Measurements from ENCODE around the gene MAPK12.
"Not testable (repeated sequence)": the region's sequence is repeated elsewhere in the genome, so short reads cannot be mapped to it uniquely, and the experiment has no call there.

MAPK12 gene

GRCh38 chr22:50282361-50283155 is 21.1 kb upstream of the MAPK12 start:
- DNase-seq, result no peak

DNA sequence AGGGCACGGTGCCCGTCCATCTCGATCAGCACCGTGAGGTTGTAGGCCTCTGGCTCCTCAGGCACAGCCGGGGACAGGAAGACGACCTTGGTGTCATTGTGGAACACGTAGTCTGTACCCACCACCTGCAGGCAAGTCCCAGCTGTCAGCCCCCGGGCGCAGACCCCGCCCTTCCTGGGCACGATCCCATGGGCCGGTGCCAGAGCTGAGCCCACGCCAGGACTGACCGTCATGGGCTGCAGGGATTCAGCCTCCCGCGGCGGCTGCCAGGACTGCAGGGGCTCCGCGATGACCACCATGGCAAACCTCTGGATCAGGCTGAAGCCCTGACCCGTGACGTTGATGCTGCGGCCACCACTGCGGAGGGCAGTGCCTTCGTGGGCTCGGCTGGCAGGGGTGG is 20.5 kb upstream of the MAPK12 start:
- DNase-seq, result no peak

- no peak for DNase-seq
Observed at GRCh38 chr22:50281384-50281760, 19.9 kb upstream of the MAPK12 start.

DNA sequence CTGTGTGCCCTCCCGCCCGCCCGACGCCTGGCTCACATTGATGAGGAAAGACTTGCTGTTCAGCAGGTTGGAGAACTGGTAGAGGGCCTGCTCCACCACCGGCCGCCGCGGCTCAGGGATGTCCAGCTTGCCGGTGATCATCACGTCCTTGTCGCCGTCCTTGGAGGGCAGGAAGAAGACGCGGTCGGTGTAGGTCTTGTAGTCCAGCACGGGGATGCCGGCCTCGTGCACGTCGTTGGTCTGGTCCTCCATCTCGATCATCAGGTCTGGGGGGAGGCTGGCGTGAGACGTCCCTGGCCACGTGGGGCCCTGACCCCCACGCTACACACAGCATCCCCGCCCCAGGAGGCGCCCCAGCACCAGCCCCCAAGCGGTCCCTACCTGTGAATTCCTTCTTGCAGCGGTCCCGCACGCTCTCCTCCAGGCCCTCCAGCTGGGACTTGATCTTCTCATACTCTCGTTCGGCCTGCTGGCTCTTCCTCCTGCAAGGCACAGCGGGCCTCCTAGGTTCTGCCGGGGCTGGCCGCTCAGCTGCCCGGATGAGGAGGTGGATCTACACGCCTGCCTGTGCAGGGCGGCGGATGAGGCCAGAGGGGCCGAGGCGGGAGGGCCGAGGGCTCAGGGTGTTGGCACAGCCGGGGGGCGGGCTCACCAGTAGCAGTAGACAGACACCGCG is 19.4 kb upstream of the MAPK12 start:
- no peak for DNase-seq

DNA sequence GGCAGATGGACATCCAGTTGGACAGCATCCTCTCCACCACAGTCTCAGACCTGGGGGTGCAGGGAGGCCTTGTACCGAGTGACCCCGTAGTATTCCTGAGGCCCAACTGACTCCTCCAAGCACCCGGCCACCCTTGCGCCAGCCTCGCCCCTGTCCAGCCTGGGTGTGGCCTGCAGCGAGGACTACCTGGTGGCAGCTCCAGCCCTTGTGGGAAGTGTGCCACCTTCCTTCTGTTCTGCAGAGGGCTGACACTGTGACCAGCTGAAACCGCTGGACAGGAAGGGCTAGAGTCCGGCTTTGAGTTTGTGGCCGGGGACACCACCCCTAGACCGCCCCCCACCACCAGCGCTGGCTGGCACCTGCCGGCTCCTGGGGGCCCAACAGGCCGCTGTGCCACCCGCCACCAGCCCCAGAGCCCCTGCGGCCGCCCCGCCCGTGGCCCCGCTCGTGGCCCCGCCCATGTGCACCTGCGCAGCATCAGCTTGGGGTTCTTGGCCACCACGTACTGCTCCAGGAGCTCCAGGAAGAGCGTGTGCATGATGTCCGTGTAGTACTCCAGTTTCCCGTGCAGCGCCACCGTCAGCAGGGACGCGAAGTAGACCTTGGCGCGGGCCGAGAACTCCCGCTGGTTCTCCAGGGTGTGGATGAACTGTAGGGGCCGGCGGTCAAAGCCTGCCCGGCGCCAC is 18.7 kb upstream of the MAPK12 start:
- DNase-seq, result no peak

GRCh38 chr22:50278956-50279619 is 17.6 kb upstream of the MAPK12 start:
- DNase-seq, result no peak

DNA sequence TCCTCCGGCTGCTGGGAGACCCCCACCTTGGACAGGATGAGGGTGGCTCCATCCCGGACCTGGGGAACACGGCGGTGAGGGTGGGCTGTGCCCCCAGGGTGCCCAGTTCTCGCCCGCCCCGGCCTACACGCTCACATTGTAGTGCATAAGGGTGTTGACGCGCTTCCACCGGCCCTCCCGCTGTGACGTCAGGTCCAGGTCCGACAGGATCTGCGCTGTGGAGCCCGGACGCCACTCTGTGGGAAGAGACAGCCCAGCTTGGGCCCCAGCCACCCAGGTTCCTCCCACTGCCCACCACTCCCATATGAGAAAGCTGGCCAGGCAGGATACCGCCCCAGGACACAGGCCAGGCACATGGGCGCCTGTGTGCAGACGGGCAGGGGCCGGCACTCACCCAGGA is 17.0 kb upstream of the MAPK12 start:
- DNase-seq, result no peak

DNA sequence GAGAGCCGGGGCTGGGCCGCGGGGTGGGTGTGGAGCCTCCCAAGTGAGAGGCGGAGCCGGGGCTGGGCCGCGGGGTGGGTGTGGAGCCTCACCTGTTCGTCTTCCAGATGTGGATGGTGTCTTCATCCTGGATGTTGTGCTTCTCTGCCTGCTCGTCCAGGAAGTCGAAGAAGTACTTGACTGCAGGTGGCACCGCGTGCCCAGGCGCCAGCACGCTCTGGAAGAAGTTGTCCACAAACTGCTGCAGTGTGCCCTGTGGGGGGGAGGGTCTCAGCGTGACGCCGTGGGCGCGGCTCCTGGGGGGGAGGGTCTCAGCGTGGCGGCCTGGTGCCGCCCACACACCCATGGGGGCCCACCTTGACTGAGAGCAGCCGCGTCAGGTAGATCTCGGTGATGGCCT is 16.3 kb upstream of the MAPK12 start:
- no peak for DNase-seq

- DNase-seq, result peak in 49 of 51 donors; percentile 31 to 96 (median 72)
Observed at GRCh38 chr22:50276143-50276542, 14.7 kb upstream of the MAPK12 start.

- DNase-seq, result no peak
Observed at GRCh38 chr22:50275181-50276055, 13.9 kb upstream of the MAPK12 start.

GRCh38 chr22:50274771-50275170 is 13.3 kb upstream of the MAPK12 start:
- DNase-seq, result no peak

- peak in 31 of 51 donors; percentile 12 to 70 (median 46) for DNase-seq
Observed at GRCh38 chr22:50274311-50274710, 12.8 kb upstream of the MAPK12 start.

- not testable (repeated sequence) for DNase-seq
Observed at GRCh38 chr22:50273781-50274180, 12.3 kb upstream of the MAPK12 start.

DNA sequence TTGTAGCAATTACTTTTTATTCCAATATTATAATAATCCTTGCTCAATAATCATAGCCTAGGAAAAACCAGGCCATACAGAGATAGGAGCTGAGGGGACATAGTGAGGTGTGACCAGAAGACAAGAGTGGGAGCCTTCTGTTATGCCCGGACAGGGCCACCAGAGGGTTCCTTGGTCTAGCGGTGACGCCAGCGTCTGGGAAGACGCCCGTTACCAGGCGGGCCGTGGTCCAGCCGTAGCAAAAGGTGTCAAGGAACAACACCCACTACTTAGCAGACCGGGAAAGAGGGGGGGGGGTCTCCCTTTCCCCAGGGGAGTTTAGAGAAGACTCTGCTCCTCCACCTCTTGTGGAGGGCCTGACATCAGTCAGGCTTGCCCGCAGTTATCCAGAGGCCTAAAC is 11.9 kb upstream of the MAPK12 start:
- not testable (repeated sequence) for DNase-seq

GRCh38 chr22:50272044-50272802 is 10.7 kb upstream of the MAPK12 start:
- DNase-seq, result peak in 1 of 51 donors; percentile 39

GRCh38 chr22:50271519-50271970 is 10.1 kb upstream of the MAPK12 start:
- peak in 23 of 51 donors; percentile 15 to 66 (median 42) for DNase-seq

DNA sequence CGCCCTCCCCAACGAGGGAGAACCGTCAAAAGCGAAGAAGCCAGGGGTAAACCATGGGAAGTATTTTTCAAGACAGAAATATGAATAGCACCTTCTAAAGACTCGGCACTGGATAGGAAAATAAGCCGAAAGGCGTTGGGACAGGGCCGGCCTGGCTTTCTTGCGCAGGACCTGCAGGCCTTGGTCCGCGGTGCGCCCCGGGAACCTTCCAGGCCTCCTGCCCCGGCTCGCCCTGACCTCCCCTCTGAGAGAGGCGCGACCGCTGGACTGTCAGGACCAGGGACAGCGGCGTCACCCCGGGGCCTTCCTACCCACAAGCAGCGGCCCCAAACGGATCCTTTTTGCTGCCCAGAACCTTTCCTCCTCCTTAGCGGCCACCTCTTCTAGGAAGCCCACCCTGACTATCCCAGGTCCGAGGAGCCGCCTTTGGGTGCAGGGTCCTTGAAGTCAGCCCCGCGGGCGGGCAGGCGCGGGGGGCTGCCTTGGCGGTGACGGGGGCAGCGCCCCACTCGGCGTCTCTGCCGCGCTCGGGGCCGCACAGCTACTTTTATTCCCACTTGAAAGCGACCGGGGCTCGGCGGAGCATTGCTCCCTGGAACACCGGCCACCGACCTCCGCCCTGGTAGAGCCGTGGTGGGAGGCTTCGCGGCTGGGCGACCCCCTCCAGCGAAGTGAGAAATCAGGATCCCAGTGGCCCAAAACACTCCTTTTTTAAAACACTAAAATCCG is 9.3 kb upstream of the MAPK12 start:
- peak in 12 of 51 donors; percentile 19 to 52 (median 33) for DNase-seq

DNA sequence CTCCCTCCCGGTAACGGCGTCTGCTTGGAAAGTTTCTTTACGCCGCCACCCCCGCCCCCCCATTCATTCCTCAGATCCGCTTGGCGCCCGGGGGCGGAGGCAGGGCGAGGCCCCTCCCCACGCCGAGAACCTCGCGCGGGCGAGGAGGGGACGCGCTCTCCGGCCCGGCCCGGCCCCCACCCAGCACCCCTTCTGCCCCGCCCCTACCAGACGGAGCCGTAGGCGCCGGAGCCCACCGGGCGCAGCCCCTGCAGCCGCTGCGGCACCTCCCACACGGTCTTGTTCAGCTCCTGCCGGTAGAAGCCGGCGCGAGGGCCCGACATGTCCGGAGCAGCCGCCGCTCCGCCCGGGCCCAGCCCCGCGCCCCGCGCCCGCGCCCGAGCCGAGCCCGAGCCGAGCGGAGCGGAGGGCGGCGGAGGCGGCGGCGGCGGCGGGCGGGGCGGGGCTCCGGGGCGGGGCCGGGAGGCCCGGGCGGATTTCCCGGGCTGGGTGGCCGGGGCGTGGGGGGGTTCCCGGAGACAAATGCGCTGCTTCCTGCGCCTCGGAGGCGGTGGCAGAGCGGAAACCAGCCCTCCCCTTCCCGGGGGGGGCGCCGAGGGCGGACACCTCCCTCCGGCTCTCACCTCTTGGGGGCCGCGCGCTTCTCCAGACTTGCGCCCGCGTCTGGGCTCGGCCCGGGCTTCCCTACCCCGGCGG is 8.6 kb upstream of the MAPK12 start, which contains the start of gene MAPK11:
Gene MAPK11 (minus strand): TSS at position 411 of the 696 bp plus-strand sequence. CDS start 88 bp downstream, at position 323.
- peak in 26 of 51 donors; percentile 20 to 71 (median 41) for DNase-seq
